ENCODE measurements around the gene C22orf39. TPM values are rescaled to one million over a fixed set of nuclear protein-coding genes. Genes with fewer than 3 reads are reported as not detected.

C22orf39 gene
- total RNA-seq, 6 donors from 2014 or later: 29.1 to 48.6 (median 43.6) TPM

- Histone ChIP-seq H3K27me3 (no peaks in the 10 kb centered on the region), H3K9me3 (no peaks in the 10 kb centered on the region), H3K4me1 (peaks cover 4 to 26% (median 11%) of the 10 kb centered on the region in 4 donors), H3K4me3 (no peak overlapping the region), H3K36me3 (no peaks in the 10 kb centered on the region), H3K27ac (peak overlapping the region in 1 of 4 donors; percentile 50)
- TF ChIP-seq POLR2AphosphoS5 (IDR thresholded peaks at IDR 0.05) (no peak), EP300 (IDR thresholded peaks at IDR 0.05) (no peak), POLR2A (IDR thresholded peaks at IDR 0.05) (no peak)
- TF ChIP-seq, protein P1, sequence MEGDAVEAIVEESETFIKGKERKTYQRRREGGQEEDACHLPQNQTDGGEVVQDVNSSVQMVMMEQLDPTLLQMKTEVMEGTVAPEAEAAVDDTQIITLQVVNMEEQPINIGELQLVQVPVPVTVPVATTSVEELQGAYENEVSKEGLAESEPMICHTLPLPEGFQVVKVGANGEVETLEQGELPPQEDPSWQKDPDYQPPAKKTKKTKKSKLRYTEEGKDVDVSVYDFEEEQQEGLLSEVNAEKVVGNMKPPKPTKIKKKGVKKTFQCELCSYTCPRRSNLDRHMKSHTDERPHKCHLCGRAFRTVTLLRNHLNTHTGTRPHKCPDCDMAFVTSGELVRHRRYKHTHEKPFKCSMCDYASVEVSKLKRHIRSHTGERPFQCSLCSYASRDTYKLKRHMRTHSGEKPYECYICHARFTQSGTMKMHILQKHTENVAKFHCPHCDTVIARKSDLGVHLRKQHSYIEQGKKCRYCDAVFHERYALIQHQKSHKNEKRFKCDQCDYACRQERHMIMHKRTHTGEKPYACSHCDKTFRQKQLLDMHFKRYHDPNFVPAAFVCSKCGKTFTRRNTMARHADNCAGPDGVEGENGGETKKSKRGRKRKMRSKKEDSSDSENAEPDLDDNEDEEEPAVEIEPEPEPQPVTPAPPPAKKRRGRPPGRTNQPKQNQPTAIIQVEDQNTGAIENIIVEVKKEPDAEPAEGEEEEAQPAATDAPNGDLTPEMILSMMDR (IDR thresholded peaks at IDR 0.05): no peak
- ATAC-seq (ENCODE audit: low FRiP score in 2 of 2): no peak
- DNase-seq: no peak
- WGBS, 2 donors: 84 to 85% methylated on average over 6 of the region's 6 CpGs
These were observed 27.2 kb downstream of the C22orf39 start for GRCh38 chr22:19420321-19420720.

DNA sequence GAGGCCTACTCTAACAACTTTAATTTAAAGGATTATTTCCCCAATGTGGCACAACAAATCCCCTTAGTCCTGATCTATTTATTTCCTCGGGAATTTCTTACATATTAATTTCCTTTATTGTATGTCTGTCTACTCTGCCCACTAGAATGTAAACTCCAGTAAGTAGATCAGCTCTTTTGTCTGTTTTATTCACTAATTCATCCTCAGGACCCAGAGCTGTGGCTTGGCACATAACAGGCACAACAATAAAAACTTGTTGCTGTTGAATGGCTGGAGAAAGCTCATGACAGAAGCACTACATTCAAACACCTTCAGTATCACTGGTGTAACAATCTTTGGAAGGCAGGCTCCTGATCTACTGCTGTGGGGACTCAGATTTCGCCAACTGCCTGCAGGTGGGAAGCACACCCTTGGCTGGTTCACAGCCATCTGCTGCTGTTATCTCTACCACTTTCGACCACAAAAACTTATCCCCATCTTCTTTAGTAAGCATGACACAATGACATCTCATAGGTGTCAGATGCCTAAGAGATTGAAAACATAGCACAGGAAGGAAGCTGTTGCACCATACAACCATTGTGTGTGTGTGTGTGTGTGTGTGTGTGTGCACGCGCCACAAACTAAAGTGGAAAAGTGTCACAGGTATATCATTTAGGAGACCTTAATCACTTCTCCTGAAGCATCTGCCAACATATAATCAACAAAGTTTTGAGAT lies 27.9 kb downstream of the C22orf39 start:
- DNase-seq (no peak), ATAC-seq (ENCODE audit: low FRiP score in 2 of 2) (no peak)
- Histone ChIP-seq H3K36me3 (no peaks in the 10 kb centered on the region), H3K4me3 (no peak overlapping the region), H3K27ac (peak overlapping the region in 3 of 4 donors; percentile 8 to 50 (median 12)), H3K9me3 (no peaks in the 10 kb centered on the region), H3K27me3 (no peaks in the 10 kb centered on the region), H3K4me1 (peaks cover 4 to 26% (median 11%) of the 10 kb centered on the region in 4 donors)
- TF ChIP-seq POLR2A (IDR thresholded peaks at IDR 0.05) (no peak), POLR2AphosphoS5 (IDR thresholded peaks at IDR 0.05) (no peak), EP300 (IDR thresholded peaks at IDR 0.05) (no peak)
- TF ChIP-seq, protein P1 (IDR thresholded peaks at IDR 0.05): no peak
- 54 to 67% methylated on average over 5 of the region's 5 CpGs for WGBS, 2 donors

DNA sequence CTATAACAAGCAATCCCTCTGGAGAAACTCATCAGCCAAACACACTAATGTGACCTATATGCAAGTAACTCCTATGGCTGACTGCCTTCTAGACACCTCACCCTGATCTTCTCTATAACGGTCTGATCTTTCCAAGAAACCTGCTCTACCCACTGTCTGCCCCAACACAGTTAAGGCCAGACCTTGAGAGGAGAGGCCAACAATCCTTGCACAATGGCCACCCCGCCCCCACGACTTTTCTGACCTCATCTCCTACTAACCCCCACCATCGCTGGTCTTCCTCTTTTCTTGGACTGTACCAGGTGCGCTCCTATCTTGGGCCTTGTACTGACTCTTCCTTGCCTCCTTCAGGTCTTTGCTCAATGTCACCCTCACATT lies 28.4 kb downstream of the C22orf39 start:
- WGBS, 2 donors: 57 to 77% methylated on average over 5 of the region's 5 CpGs
- H3K4me1 ChIP-seq: peaks cover 4 to 21% (median 9%) of the 10 kb centered on the region in 4 donors
- no peak overlapping the region for H3K4me3 ChIP-seq
- peak; percentile 32 to 56 for ATAC-seq (ENCODE audit: low FRiP score in 2 of 2)
- TF ChIP-seq, protein P1 (IDR thresholded peaks at IDR 0.05): no peak
- TF ChIP-seq POLR2A (IDR thresholded peaks at IDR 0.05) (no peak), POLR2AphosphoS5 (IDR thresholded peaks at IDR 0.05) (no peak), EP300 (IDR thresholded peaks at IDR 0.05) (no peak)
- H3K27ac ChIP-seq: peak overlapping the region; percentile 8 to 50 (median 14)
- DNase-seq: peak in 1 of 2 donors; percentile 62
- no peaks in the 10 kb centered on the region for H3K9me3 ChIP-seq
- no peaks in the 10 kb centered on the region for H3K36me3 ChIP-seq
- no peaks in the 10 kb centered on the region for H3K27me3 ChIP-seq

GRCh38 chr22:19412923-19413322 lies 34.6 kb downstream of the C22orf39 start:
- TF ChIP-seq EP300 (IDR thresholded peaks at IDR 0.05) (no peak), POLR2AphosphoS5 (IDR thresholded peaks at IDR 0.05) (no peak), POLR2A (IDR thresholded peaks at IDR 0.05) (no peak)
- TF ChIP-seq, protein P1 (IDR thresholded peaks at IDR 0.05): no peak
- no peaks in the 10 kb centered on the region for H3K9me3 ChIP-seq
- ATAC-seq (ENCODE audit: low FRiP score in 2 of 2): no peak
- no peak overlapping the region for H3K27ac ChIP-seq
- H3K4me1 ChIP-seq: peaks cover 0 to 8% (median 0%) of the 10 kb centered on the region in 4 donors
- 83 to 87% methylated on average over 4 of the region's 4 CpGs for WGBS, 2 donors
- H3K36me3 ChIP-seq: peaks cover 9 to 22% (median 14%) of the 10 kb centered on the region in 4 donors
- no peak overlapping the region for H3K4me3 ChIP-seq
- no peak for DNase-seq
- H3K27me3 ChIP-seq: no peaks in the 10 kb centered on the region

DNA sequence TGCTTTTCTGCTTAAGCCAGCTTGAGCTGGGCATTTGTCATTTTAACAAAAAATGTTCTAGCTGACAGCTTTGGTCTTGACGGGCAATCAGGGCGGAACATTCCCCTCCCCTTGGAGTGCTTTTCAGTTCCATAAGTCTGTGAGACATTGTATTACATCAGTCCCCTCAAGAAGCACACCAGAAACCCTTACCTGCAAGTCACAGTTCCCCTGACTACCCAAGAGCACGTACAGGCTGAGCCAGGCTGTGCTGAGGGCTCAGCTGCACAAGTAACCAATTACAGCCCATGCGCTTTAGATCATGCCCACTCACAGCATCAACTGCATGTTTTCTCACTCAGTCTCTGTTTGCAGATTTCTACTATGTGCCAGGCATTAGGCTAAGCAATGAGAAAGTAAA lies 35.0 kb downstream of the C22orf39 start:
- 89 to 93% methylated on average over 4 of the region's 4 CpGs for WGBS, 2 donors
- no peak for ATAC-seq (ENCODE audit: low FRiP score in 2 of 2)

More for the DNA sequence above, 35.0 kb downstream of the C22orf39 start:
- Histone ChIP-seq H3K36me3 (peaks cover 12 to 27% (median 18%) of the 10 kb centered on the region in 4 donors), H3K4me1 (peaks cover 0 to 8% (median 0%) of the 10 kb centered on the region in 4 donors), H3K27ac (no peak overlapping the region), H3K4me3 (no peak overlapping the region), H3K27me3 (no peaks in the 10 kb centered on the region), H3K9me3 (no peaks in the 10 kb centered on the region)
- TF ChIP-seq EP300 (IDR thresholded peaks at IDR 0.05) (no peak), POLR2A (IDR thresholded peaks at IDR 0.05) (no peak), POLR2AphosphoS5 (IDR thresholded peaks at IDR 0.05) (no peak)
- TF ChIP-seq, protein P1 (IDR thresholded peaks at IDR 0.05): no peak
- no peak for DNase-seq
